Trophoblast cell (in vitro differentiated cells and primary cell): ENCODE data around the gene PP2D1.
"Not testable (repeated sequence)": the region's sequence is repeated elsewhere in the genome, so short reads cannot be mapped to it uniquely, and the experiment has no call there.

Experiments used
- DNase-seq, 2 donors: peaks; one replicate each; pipeline ENCODE4 v3.0.0-alpha.2; 2016
- H2AFZ ChIP-seq: 2 replicates; pipeline ENCODE4 v1.6.1; 2013; ENCODE audit warnings: low read length, moderate library complexity, mild to moderate bottlenecking; ENCODE audit not compliant: insufficient read depth, poor library complexity
- H2AK5ac ChIP-seq: 2 replicates; pipeline ENCODE4 v1.6.1; 2013; ENCODE audit warnings: mild to moderate bottlenecking, low read length
- H2BK120ac ChIP-seq: 2 replicates; pipeline ENCODE4 v1.6.1; 2013; ENCODE audit warnings: low read length, mild to moderate bottlenecking, moderate library complexity; ENCODE audit not compliant: insufficient read depth, poor library complexity
- H2BK12ac ChIP-seq: 2 replicates; pipeline ENCODE4 v1.6.1; 2013; ENCODE audit warnings: mild to moderate bottlenecking, low read length, moderate library complexity
- H2BK5ac ChIP-seq: 2 replicates; pipeline ENCODE4 v1.6.1; 2013; ENCODE audit warnings: low read length, low read depth, moderate library complexity, mild to moderate bottlenecking; ENCODE audit not compliant: poor library complexity
- H3K14ac ChIP-seq: 2 replicates; pipeline ENCODE4 v1.6.1; 2013; ENCODE audit warnings: mild to moderate bottlenecking, low read length
- H3K18ac ChIP-seq: 2 replicates; pipeline ENCODE4 v1.6.1; 2013; ENCODE audit warnings: mild to moderate bottlenecking, low read length
- H3K23ac ChIP-seq: 2 replicates; pipeline ENCODE4 v1.6.1; 2013; ENCODE audit warnings: low read length
- H3K27ac ChIP-seq: 2 replicates; pipeline ENCODE4 v1.5.1; 2013; ENCODE audit warnings: low read depth, mild to moderate bottlenecking, inconsistent platforms, low read length, moderate library complexity
- H3K27me3 ChIP-seq: 2 replicates; pipeline ENCODE4 v1.6.1; 2013; ENCODE audit warnings: inconsistent platforms, mild to moderate bottlenecking, low read length, moderate library complexity; ENCODE audit not compliant: insufficient read depth
- H3K36me3 ChIP-seq, 2 experiments: 1 replicate in 1 of 2; 2 replicates in 1 of 2; pipeline ENCODE4 v1.6.1; 2013; ENCODE audit warnings: low read length in 2 of 2, mild to moderate bottlenecking in 2 of 2, moderate library complexity in 1 of 2; ENCODE audit not compliant: insufficient read depth in 2 of 2, control insufficient read depth in 1 of 2
- H3K4ac ChIP-seq: 2 replicates; pipeline ENCODE4 v1.6.1; 2013; ENCODE audit warnings: low read depth, mild to moderate bottlenecking, low read length, moderate library complexity
- H3K4me1 ChIP-seq, 2 experiments: 1 replicate in 1 of 2; 2 replicates in 1 of 2; pipeline ENCODE4 v1.6.1; 2013; ENCODE audit warnings: low read length in 2 of 2, mild to moderate bottlenecking in 2 of 2, moderate library complexity in 1 of 2; ENCODE audit not compliant: insufficient read depth in 2 of 2, control insufficient read depth in 1 of 2
- H3K4me2 ChIP-seq: 2 replicates; pipeline ENCODE4 v1.6.1; 2013; ENCODE audit warnings: inconsistent platforms, mild to moderate bottlenecking, low read length, moderate library complexity
- H3K4me3 ChIP-seq: 2 replicates; pipeline ENCODE4 v1.5.1; 2013; ENCODE audit warnings: mild to moderate bottlenecking, low read depth, low read length, inconsistent platforms
- H3K79me1 ChIP-seq: one replicate; pipeline ENCODE4 v1.6.1; 2013; ENCODE audit warnings: low read length
- H3K79me2 ChIP-seq: 2 replicates; pipeline ENCODE4 v1.6.1; 2013; ENCODE audit warnings: low read length, mild to moderate bottlenecking; ENCODE audit not compliant: control insufficient read depth, insufficient read depth, poor library complexity
- H3K9ac ChIP-seq: 2 replicates; pipeline ENCODE4 v1.6.1; 2013; ENCODE audit warnings: mild to moderate bottlenecking, low read length
- H3K9me3 ChIP-seq: 2 replicates; pipeline ENCODE4 v1.6.1; 2013; ENCODE audit warnings: low read depth, mild to moderate bottlenecking, control low read depth, inconsistent platforms, low read length; ENCODE audit not compliant: insufficient read depth
- H4K12ac ChIP-seq: 2 replicates; pipeline ENCODE4 v1.6.1; 2013; ENCODE audit warnings: low read depth, mild to moderate bottlenecking, low read length, moderate library complexity
- H4K8ac ChIP-seq: 2 replicates; pipeline ENCODE4 v1.6.1; 2013; ENCODE audit warnings: low read depth, mild to moderate bottlenecking, low read length, moderate library complexity
- H4K91ac ChIP-seq: one replicate; pipeline ENCODE4 v1.6.1; 2013; ENCODE audit warnings: low read depth, mild to moderate bottlenecking, low read length, moderate library complexity
- WGBS: extraction: QIAGEN DNeasy Blood & Tissue Kit; methylation state at CpG from one replicate; pipeline ENCODE4 v1.1.7; 2013; ENCODE audit warnings: missing lambda C conversion rate; ENCODE audit not compliant: insufficient read length, insufficient coverage; ENCODE audit errors: extremely low coverage; 5-methylcytosine and 5-hydroxymethylcytosine counted together

PP2D1 gene

DNA sequence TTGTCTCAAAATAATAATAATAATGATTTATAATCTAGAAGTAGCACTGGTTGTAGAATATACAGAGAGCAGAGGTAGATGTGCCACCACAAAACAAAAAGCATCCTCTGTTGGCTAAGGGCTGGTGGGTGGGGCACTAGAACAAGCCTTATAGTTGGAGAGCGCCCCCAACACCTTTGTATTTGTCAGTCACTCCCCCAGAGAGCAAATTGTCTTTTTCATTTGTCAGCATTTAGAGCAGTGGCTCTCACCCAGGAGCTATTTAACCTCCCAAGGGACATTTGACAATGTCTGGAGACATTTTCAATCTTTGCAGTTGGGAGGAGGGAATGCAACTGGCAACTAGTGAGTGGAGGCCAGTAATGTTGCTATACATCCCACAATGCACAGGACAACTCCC is 34.5 kb upstream of the PP2D1 start:
- H3K27ac ChIP-seq: no peak overlapping the region
- no peak overlapping the region for H4K8ac ChIP-seq
- H3K9ac ChIP-seq: no peak overlapping the region
- H3K23ac ChIP-seq: no peak overlapping the region
- H3K36me3 ChIP-seq: no peaks in the 10 kb centered on the region
- peaks cover 4% of the 10 kb centered on the region for H3K79me2 ChIP-seq
- H2AFZ ChIP-seq: no peak overlapping the region
- H3K79me1 ChIP-seq: peaks cover 5% of the 10 kb centered on the region
- no peak overlapping the region for H4K12ac ChIP-seq
- no peak overlapping the region for H3K4me3 ChIP-seq
- no peak overlapping the region for H2BK120ac ChIP-seq
- H3K9me3 ChIP-seq: no peaks in the 10 kb centered on the region
- no peak overlapping the region for H2BK5ac ChIP-seq
- H4K91ac ChIP-seq: no peak overlapping the region
- H3K27me3 ChIP-seq: no peaks in the 10 kb centered on the region
- no peak overlapping the region for H3K14ac ChIP-seq
- H3K4me2 ChIP-seq: no peak overlapping the region
- H3K4ac ChIP-seq: no peak overlapping the region
- H2BK12ac ChIP-seq: no peak overlapping the region
- H2AK5ac ChIP-seq: no peak overlapping the region
- H3K4me1 ChIP-seq: peaks cover 4 to 6% of the 10 kb centered on the region in 2 experiments
- WGBS: no CpG with 5 or more reads among the region's 1 CpG
- no peak for DNase-seq
- H3K18ac ChIP-seq: no peak overlapping the region

DNA sequence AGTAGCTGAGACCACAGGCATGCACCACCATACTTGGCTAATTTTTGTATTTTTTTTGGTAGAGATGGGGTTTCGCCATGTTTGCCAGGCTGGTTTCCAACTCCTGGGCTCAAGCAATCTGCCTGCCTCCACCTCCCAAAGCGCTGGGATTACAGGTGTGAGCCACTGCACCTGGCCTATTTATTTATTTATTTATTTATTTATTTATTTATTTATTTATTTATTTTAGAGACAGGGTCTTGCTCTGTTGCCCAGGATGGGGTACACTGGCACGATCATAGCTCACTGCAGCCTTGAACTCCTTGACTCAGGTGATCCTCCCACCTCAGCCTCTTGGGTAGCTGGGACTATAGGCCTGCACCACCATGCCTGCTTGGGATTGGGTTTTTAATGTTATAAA is 33.1 kb upstream of the PP2D1 start:
- not testable (repeated sequence) for H3K9ac ChIP-seq, H2BK120ac ChIP-seq, H3K23ac ChIP-seq, H2BK12ac ChIP-seq, H3K36me3 ChIP-seq, H3K14ac ChIP-seq, H3K27ac ChIP-seq, H3K27me3 ChIP-seq, H4K8ac ChIP-seq, H3K4me2 ChIP-seq, H2BK5ac ChIP-seq, H3K9me3 ChIP-seq, H3K4ac ChIP-seq, H3K4me3 ChIP-seq, H2AFZ ChIP-seq, H4K12ac ChIP-seq, H3K18ac ChIP-seq, H3K4me1 ChIP-seq, DNase-seq, H2AK5ac ChIP-seq, H3K79me2 ChIP-seq
- Histone ChIP-seq H4K91ac (peak overlapping the region; percentile 43), H3K79me1 (peaks cover 11% of the 10 kb centered on the region)
- WGBS: no CpG with 5 or more reads among the region's 3 CpGs

DNA sequence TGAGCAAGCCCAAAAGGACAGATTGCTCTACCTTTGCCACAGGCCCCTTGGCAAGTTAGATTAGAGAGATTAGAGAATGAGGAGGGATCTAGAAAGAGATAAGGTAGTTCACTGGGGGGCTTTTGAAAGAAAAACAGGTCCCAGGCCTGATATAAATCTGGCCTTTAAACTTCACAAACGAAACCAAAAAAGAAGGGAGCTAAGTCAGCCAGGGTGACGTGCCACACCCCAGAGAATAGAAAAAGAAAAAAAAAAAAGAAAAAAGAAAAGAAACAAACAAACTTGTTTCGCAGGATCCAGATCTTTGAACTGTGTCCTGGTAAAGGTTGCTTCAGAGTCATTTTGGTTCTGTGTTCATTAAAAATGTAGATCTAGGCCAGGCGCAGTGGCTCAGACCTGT is 31.8 kb upstream of the PP2D1 start:
- H3K4me1 ChIP-seq: peaks cover 2 to 6% of the 10 kb centered on the region in 2 experiments
- no peak overlapping the region for H2AK5ac ChIP-seq
- H3K79me2 ChIP-seq: peaks cover 5% of the 10 kb centered on the region
- H3K36me3 ChIP-seq: no peaks in the 10 kb centered on the region
- no peak overlapping the region for H2AFZ ChIP-seq
- H3K14ac ChIP-seq: no peak overlapping the region
- H2BK5ac ChIP-seq: no peak overlapping the region
- H3K9me3 ChIP-seq: no peaks in the 10 kb centered on the region
- no peak overlapping the region for H3K4me3 ChIP-seq
- no peak overlapping the region for H3K4me2 ChIP-seq
- H3K79me1 ChIP-seq: peaks cover 10% of the 10 kb centered on the region
- H4K8ac ChIP-seq: no peak overlapping the region
- H3K23ac ChIP-seq: no peak overlapping the region
- H4K12ac ChIP-seq: no peak overlapping the region
- WGBS: no CpG with 5 or more reads among the region's 4 CpGs
- H3K27me3 ChIP-seq: no peaks in the 10 kb centered on the region
- H3K18ac ChIP-seq: no peak overlapping the region
- peak overlapping the region; percentile 72 for H3K27ac ChIP-seq
- no peak overlapping the region for H3K9ac ChIP-seq
- DNase-seq: peak; percentile 27 to 66
- H2BK120ac ChIP-seq: no peak overlapping the region
- no peak overlapping the region for H2BK12ac ChIP-seq
- no peak overlapping the region for H4K91ac ChIP-seq
- no peak overlapping the region for H3K4ac ChIP-seq

DNA sequence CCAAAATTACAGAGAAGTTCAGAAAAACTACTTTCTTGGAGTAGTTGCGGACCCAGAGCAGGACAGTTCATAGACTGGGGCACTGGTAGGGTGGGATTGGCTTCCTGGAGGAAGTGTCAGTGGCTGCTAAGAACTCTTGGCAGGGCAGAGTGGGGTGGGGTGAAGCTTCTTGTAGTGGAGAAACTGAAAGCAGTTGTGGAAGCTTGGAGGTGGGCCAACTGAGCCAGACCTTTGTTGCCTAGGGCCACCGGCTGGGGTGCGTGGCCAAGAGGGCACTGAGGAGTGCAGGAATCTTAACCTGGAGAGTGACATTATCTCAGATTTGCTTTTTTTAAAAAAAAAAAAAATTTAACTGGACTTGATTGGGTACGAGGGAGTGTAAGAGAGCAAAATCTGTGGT is 31.3 kb upstream of the PP2D1 start:
- no peak overlapping the region for H2AK5ac ChIP-seq
- no peak overlapping the region for H3K9ac ChIP-seq
- DNase-seq: no peak
- peak overlapping the region; percentile 28 for H3K14ac ChIP-seq
- peaks cover 3% of the 10 kb centered on the region for H3K79me2 ChIP-seq
- H3K4me1 ChIP-seq: peaks cover 2 to 6% of the 10 kb centered on the region in 2 experiments
- no peak overlapping the region for H3K4me3 ChIP-seq
- H3K79me1 ChIP-seq: peaks cover 10% of the 10 kb centered on the region
- no CpG with 5 or more reads among the region's 4 CpGs for WGBS
- H2AFZ ChIP-seq: no peak overlapping the region
- H3K18ac ChIP-seq: peak overlapping the region; percentile 17
- no peak overlapping the region for H3K23ac ChIP-seq
- H3K27me3 ChIP-seq: no peaks in the 10 kb centered on the region
- H3K9me3 ChIP-seq: no peaks in the 10 kb centered on the region
- H3K4me2 ChIP-seq: no peak overlapping the region
- no peak overlapping the region for H4K8ac ChIP-seq
- H2BK5ac ChIP-seq: peak overlapping the region; percentile 5
- peak overlapping the region; percentile 76 for H4K91ac ChIP-seq
- no peak overlapping the region for H2BK12ac ChIP-seq
- no peak overlapping the region for H4K12ac ChIP-seq
- H2BK120ac ChIP-seq: peak overlapping the region; percentile 54
- H3K4ac ChIP-seq: no peak overlapping the region
- H3K27ac ChIP-seq: peak overlapping the region; percentile 68
- H3K36me3 ChIP-seq: no peaks in the 10 kb centered on the region
